Inflammatory macrophage treated with lipopolysaccharide for 4 hours (primary cell): ENCODE data around the gene PTPRJ.
"Not testable (repeated sequence)": the region's sequence is repeated elsewhere in the genome, so short reads cannot be mapped to it uniquely, and the experiment has no call there.

Experiments
- DNase-seq: peaks from one replicate; pipeline ENCODE4 v3.0.0-alpha.2; 2020

The PTPRJ gene

DNA sequence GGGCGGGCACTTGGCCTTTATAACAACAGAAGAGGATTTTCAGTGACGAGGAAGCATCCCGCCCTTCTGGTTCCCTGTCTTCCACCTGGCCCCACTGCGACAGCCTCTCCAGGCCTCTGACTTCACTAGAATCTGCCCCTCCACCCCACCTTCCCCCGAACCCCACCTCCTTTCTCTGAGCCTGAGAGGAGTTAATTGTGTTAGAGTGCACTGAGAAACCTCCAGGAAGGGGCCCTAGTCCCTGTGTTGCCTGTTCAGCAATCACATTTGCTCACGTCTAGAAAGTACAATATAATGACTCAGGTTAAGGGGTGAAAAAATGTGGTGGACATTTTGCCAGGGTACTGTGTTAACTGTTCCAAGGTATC lies 38.8 kb downstream of the PTPRJ start:
- no peak for DNase-seq

DNA sequence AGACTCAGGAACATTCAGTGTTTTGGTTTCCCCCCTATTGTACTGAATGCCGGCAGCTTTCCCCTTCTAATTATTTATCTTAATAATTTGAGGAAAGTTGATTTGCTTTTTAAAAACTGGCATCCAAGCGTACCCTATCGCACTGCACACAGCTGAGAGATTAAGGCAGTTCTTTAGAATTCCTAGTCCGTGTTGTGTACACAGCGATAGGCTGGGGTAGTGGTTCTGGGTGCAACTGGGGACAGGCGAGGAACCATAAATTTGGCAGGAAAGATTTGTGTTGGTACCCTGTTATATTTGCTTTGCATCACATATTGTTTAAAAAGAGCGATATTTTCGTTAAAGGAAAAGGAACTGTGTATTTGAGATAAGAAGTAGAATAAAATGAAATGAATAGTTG lies 39.2 kb downstream of the PTPRJ start:
- DNase-seq, result no peak

DNA sequence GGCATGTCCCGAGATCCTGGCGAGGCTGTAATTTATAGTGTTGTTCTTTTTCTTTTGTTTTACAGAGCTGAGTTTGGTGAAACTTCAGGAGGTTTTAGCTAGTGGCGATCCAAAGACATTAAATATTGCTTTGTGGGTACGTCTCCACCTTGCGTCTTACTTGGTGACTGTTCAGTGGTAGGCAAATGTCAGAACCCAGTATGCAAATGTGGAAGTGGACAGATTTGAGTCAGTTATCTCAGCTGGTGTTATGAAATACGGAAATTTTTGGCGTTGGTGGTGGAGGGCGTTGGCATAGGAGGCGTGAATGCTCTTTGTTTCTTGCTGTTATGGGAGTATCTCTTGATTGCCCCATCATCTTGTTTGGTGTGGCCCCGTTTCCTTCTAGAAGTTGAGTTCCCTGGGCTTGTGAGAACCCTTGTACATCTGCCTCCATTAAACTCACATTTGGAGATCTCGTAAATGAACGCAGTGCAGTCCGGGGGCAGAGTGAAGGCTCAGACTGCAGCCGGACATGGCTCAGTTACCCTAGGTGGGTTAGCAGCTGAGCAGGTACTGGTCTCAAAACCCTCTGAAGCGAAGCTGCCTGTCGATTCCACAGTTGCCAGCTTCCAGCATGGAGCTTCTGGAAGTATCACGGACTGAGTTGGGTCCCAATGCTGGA lies 39.9 kb downstream of the PTPRJ start:
- DNase-seq, result peak; percentile 99

DNA sequence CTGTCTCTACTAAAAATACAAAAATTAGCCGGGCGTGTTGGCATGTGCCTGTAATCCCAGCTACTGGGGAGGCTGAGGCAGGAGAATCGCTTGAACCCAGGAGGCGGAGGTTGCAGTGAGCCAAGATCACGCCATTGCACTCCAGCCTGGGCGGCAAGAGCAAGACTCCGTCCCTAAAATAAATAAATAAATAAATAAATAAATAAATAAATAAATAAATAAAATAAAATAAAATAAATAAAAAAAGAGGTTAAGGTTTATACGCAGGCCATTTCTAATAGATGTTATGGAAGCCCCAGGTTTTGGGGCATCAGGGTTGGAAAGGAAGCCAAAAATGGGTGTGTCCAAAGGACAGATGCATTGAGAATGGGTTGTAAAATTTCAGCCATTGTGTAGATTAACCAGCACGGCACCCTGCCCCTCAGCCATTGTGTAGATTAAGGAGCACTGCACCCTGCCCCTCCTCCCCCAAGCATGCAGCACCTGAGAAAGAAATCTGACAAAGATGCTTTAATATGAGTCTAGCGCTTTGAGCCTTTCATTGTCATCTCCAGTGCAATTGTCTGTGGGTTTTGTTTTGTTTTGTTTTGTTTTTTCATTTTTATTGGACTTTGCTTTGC lies 41.0 kb downstream of the PTPRJ start:
- DNase-seq, result not testable (repeated sequence)

DNA sequence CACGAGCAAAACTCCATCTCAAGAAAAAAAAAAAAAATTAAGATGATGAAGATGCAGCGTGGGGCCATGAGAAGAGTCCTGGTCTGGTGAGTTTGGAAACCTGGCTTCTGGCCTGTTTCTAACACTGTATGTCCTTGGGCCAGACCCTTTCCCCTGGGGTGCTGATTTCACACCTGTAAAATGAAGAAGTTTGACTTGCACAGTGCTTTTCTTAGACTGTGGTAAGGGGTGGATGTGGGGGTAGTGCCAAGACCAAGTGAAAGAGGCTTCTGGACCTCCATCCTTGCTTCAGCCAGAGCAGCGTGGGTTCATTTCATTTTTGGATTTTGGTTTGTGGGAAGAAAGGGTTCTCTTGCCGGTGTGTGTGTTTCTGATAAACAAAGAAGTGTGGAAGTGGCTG lies 42.1 kb downstream of the PTPRJ start:
- DNase-seq, result no peak

DNA sequence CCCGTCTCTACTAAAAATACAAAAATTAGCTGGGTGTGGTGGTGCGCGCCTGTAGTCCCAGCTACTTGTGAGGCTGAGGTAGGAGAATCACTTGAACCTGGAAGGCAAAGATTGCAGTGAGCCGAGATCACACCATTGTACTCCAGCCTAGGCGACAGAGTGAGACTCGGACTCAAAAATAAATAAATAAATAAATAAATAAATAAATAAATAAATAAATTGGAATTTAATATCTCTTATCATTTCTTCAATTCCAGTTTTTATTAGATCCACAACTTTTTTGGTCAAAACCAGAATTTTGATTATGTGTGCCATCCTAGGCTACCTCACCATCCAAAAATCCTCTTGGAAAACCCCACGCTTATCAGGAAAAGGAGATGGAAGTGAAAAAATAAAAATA lies 43.2 kb downstream of the PTPRJ start:
- DNase-seq, result not testable (repeated sequence)

DNA sequence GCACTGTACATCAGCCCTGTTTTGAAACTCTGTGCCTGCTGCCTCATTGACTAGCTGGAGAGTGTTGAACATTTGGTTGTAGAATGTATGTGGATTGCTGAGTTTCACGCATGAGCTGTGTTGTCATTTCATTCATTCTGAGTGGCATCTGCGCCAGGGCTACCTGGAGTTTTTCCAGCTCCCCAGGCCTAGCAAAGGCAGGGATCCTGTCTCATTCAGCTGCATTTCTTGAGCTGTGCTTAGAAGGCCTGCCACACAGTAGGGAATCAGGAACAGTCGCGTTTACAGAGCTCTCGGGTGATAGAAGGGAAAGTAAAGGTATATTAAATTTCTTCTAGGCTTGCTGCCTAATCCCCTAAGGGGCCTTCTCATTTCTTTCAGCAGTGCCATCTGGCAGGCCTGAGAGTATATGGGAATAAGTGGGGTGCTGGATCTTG lies 44.3 kb downstream of the PTPRJ start:
- DNase-seq, result no peak

DNA sequence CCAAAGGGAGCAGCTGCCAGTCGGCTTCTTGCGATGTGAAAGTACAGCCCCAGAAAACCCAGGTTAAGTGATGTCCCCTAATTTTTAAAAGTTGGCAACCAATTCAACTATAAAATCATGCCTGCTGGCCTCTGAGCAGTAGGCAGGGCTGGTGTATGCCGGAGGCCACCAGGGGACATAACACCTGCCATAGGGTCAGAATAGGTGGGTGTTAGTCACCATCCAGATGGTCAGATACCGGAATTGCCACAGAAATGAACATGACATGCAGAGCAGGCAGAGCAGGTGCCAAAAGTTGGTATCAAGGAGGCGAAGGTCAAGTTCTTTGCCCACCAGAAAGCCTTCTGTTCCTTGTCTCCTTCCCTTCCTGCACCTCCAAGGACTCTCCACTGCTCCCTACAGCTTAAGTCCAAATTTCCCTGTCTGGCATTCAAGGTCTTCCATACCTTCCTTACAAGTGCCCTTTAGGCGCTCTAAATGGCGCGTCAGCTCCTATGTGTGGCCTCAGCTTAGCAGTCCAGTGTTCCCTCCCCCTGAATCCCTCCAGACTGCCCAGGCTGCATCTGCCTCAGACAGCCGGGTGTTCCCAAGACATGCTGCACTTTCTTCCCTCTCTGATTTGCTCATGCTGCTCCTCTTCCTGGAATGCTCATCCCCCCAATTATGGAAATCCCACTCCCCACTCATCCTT lies 45.1 kb downstream of the PTPRJ start:
- no peak for DNase-seq

DNA sequence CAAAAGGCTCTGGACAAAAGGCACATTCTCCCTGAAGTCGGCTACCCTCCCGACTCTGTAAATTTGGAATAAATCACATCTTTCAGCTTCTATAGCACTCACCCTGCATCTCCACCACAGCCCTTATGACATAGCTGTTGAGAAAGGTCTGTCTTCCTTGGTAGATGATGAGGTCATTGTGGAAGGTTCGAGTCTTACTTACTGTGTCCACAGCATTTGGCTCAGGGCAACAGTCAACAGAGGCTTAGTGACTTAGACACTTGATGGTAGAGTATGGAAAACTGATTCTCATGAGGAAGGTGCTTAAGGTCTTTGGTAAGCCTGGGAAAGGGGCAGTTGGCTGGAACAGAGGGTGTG lies 45.6 kb downstream of the PTPRJ start:
- peak; percentile 89 for DNase-seq

DNA sequence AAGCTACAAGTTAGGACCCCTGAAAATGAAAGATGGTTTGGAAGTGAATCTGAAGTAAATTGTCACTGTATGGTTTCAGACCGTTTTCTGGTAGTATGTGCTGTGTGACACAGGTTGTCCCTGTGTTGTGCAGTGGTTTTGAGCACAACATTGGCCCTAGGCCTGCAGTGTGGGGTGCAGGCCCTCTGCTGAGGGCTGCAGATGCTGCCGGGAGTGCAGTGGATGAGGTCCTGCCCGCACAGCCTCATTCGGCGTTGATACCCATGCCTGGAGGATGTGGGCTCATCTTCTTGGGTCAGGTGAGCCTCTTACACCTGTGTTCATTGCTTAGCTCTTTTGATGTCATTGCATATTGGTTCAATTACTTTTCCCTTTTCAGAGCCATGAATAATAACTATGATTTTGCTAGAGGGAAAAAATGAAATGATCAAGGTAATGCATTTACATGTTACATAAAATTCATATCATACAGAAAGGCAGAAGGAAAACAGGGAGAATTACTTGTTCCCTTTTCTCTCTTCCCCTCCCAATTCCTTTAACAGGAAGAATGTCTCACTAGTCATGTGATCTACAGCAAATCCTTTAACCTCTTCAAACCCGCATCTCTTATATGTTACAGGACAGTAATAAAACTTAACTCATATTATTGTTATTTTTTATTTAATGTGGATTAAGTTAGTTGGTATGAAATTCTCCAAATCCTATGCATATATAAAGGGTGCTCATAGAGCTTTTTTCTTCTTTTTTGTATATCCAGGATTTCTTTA lies 48.7 kb downstream of the PTPRJ start:
- peak; percentile 75 for DNase-seq

DNA sequence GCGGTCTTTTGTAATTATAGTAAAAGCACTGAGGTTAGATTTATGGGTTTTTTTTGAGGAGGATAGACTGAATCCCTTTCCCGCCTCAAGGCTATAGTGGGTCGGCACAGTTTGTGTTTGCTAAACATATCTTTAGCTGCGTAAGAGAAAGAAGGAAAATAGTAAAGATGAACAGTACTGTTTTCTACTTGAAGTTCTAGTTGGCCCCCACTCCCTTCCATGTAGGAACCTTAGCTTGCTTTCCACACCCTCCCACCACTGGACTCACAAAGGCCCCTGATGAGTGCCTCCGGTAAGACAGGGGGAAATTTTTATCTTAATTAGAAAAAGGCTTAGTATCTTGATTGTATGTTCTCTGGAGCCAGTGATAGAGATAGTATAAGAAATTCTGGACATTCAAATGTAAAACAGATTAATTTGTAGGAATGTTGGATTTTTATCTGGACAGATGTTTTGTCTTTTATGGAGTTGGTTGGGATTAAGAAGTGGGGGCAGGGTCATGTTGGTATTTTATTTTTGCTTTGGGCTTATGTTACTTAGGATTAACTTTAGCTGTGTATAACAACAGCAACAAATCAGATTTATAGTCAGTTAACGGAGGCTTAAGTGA lies 49.4 kb downstream of the PTPRJ start:
- no peak for DNase-seq

DNA sequence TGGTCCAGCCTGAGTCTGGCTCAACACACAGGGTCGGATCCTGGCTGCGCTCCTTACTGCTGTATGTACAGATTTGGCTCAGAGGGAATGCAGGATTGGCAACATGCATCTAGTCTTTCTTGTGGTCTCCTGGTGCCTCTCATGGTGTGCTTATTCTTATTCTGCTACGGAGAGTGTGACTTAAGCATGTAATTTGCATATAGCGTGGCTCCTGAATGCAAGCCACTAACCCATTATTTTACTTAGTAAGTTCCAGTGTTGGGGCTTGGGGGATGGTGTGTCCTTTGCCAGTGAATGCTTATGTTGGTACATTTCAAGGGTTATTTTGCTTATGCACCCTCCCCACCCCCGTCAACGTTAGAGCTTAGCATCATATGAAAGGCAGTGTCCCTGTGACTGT lies 51.2 kb downstream of the PTPRJ start:
- no peak for DNase-seq

DNA sequence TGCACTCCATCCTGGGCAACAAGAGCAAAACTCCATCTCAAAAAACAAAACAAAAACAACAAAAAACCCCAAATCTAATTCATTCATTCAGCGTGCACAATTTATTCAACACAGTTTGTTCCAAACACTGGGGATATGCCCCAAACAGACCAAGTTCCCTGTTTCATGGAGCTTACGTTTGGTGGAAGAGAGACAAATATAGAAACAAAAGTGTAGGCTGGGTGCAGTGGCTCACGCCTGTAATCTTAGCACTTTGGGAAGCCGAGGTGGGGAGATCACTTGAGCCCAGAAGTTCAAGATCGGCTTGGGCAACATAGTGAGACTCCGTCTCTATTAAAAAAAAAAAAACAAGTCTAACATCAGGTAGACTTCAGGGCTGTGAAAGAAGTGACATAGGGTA lies 52.4 kb downstream of the PTPRJ start:
- DNase-seq, result peak; percentile 62

DNA sequence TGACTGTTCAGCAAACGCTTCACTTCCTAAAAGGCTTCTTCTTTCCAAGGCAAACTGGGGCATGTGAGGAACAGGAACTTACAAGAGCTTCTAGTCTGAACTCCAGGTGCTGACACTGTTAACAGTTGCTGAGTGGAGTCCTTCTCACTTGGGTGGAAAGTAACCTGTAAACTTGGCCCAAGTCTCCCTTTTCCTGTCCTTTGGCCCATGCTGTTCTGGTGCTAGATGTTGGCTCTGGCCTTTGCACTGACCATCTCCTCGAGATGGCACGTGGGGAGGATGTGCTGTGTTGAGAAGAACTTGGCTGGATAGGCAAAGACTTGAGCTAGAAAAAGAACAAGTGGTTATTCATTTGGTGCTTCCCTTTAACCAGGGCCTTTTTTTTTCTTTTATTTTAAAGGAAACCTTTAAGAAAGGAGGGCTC lies 53.6 kb downstream of the PTPRJ start:
- peak; percentile 85 for DNase-seq

DNA sequence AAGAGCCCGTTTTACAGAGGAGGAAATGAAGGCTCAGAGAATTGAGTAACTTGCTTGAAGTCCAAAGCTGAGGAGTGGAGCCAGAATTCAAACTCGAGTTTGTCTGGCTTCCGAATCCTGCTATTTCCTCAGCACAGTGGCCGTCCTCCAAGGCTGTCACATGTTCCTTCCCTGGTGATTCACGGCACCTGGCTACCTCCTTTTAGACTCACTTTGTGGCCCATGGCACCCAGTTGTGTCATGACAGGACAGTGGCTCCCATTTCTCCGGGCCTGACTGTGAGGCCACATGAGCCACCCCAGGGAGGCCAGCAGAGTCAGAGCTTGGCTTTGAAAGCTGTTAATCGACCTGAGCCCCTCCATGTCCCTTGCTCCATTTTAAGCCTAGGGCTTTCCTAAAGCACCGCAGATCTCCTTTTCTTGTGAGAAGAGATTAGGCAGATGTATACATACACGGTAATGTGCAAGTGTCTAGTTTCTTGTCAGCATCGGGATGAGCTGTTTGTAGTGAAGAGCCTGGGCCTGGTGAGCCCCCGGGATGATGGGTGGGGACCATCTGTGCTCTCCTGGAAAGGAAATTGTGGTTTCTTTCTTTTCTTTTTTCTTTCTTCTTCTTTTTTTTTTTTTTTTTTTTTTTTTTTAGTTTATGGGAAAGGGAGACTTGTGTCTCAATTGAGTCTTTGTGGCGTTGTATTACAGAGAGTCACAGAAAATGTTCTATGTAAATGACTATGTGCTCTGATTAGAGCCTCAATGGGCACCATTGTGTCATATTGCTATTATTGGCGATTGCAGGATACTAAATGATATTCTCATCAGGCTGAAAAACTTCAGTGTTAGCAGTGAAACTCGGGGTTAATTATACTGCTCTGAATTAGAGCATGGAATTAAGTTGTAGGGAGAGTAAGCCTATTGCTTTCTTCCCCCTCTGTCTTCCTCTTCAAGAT lies 54.8 kb downstream of the PTPRJ start:
- DNase-seq, result peak; percentile 19

DNA sequence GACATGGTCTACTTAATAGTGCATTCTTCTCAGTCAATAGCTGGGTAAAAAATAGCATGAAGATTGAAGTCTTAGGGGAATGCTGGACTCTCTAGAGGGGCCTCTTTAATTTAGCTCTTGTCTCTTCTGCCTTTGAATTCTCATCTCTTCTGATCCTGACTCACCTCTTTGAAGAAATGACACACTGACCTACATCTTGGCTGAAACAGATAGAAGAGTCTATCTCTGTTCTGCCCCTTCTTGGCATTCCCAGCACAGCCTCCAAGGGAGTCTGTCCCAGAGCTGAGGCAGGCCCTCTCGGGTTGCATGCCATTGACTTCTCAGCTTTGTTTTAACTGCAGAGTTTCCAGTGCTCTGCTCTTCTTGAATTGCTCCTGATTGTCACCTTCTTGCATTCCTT lies 55.7 kb downstream of the PTPRJ start:
- no peak for DNase-seq

DNA sequence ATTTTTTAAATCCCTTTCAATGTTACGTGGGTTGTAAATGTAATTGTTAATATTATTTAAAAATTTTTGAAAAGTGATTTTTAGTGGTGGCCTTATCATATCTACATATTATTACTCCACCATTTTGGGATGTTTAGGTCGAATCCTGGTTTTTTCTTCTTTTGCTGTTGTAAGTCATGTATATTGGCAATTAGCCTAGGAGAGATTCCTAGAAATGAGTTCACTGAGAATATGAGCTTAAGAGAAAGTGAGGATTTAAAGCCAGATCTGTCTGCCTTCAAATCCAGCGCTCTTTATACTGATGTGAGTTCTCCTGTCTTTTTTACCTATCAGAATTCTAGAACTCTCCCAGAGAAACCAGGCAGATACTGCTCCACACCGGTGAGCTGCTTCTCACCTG lies 56.1 kb downstream of the PTPRJ start:
- DNase-seq, result no peak

DNA sequence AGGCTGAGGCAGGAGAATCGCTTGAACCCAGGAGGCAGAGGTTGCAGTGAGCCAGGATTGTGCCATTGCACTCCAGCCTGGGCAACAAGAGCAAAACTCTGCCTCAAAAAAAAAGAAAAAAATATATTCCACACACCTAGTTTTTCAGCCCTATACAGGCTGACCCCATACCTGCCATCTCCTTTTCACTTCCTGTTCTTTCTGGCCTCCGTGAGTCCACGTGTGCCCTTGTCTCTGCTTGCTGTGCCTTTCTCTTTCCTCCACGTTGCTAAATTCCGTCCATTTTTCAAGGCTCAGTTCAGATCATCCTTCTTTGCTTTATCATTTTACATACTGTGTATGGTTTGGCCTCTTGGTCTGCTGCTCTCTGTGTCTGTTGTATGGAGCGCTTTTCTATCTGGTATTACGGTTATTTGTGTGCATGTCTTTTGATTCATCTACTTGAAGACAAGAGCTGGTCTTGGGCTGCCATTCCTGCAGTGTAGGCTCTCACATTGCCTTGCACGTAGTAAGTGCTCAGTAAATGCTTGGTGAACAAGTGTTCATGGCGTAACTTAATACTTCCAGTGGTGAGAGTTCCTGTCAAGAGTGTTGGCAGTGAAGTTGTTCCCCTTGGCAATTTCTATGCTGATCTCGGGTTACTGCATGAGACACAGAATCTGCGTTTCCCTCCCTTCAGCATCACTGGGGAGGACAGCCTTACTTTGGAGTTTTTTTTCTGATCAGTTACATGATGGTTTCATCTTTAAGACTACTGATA lies 57.5 kb downstream of the PTPRJ start:
- no peak for DNase-seq

DNA sequence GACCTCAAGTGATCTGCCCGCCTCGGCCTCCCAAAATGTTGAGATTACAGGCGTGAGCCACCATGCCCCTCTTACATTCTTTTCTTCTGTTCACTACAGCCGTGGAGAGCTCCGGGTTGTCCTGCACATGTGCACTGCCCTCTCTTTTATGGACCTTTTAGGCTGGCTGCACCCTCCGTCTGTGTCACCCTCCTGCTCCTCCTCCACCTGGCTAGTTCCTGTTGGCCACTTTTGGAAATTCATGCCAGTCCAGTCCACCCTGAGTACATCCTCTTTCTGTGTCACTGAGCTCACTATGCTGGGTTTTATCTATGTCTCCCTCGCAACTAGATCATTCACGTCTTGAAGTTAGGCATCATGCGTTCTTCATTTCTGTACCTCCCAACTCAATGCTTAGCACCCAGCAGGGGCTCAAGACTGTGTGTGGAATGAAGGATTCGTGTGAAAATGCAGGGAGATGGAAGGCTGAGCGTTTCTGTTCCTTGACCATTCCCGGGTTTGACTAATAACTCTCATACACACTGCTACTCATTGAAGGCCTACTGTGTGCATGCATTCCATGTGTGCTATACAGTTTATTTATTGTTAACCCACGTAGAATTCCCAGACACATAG lies 60.6 kb downstream of the PTPRJ start:
- peak; percentile 8 for DNase-seq

DNA sequence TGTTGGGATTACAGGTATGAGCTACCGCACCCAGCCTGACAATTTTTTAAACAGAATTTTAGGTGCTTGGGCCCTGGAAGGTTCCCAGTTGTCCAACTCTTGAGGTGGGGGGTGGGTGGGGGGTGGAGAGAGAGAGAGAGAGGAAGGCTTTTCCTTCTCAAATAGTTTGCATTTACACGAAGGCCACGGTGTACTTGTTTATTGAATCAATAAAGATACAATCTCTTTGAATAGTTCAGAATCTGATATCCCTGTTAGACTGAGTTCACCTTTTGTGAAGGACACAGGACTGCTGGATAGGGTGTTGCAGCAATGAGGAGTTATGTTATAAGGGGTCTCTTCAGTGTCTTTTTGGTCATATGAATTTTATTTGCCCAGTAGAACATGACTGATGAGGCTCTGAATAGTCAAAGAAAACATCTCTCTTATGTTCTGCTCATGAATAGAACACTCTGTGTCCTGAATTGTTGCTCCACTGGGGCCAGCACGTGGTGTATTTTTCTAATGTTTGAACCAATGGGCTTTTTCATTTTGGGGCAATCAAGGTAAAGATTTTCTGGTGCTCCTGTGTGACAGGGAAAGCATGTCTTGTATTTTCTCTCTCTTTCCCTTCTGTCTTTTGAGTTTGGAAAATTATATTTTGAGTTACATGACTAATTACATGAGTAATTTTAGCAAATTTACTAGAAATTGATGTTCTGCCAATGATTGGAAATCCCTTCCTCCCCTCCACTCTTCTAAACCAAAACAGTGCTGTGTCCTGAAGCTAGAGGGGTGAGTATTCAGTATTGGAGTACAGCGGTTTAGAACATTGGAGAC lies 61.7 kb downstream of the PTPRJ start:
- DNase-seq, result no peak
